HUES6 (cell line): Measurements from ENCODE around the gene CTNNA1.
"Not testable (repeated sequence)": the region's sequence is repeated elsewhere in the genome, so short reads cannot be mapped to it uniquely, and the experiment has no call there.

Experiments used
- H3K27ac ChIP-seq: 2 replicates; pipeline ENCODE4 v1.7.0; 2013; ENCODE audit warnings: low read depth, mild to moderate bottlenecking, low read length, inconsistent platforms
- H3K27me3 ChIP-seq: 2 replicates; pipeline ENCODE4 v1.6.1; 2013; ENCODE audit warnings: low read length; ENCODE audit not compliant: control insufficient read depth, insufficient read depth
- H3K36me3 ChIP-seq: 2 replicates; pipeline ENCODE4 v1.6.1; 2013; ENCODE audit warnings: low read length; ENCODE audit not compliant: control insufficient read depth, insufficient read depth
- H3K4me1 ChIP-seq: 2 replicates; pipeline ENCODE4 v1.6.1; 2013; ENCODE audit warnings: low read length; ENCODE audit not compliant: control insufficient read depth, insufficient read depth
- H3K4me3 ChIP-seq: 2 replicates; pipeline ENCODE4 v1.5.1; 2013; ENCODE audit warnings: low read depth, low read length
- H3K9ac ChIP-seq: one replicate; pipeline ENCODE4 v1.6.1; 2013; ENCODE audit warnings: mild to moderate bottlenecking, low read length
- H3K9me3 ChIP-seq: 2 replicates; pipeline ENCODE4 v1.6.1; 2013; ENCODE audit warnings: low read depth, low read length; ENCODE audit not compliant: control insufficient read depth, insufficient read depth

Gene CTNNA1

DNA sequence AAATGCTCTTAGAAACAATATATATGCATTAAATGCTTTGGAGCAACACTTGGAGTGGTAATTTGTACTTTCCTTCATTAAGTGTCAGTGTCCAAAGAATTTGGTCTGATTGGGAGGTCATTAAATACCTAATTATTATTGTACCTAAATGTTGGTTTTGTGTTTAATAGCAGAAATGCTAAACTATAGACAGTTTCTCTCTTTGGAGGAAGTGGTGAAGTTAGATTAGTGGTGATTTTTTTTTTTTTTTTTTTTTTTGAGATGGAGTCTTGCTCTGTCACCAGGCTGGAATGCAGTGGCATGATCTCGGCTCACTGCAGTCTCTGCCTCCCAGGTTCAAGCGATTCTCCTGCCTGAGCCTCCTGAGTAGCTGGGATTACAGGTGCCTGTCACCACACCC lies 168.1 kb downstream of the CTNNA1 start:
- not testable (repeated sequence) for H3K27ac ChIP-seq, H3K4me3 ChIP-seq, H3K27me3 ChIP-seq, H3K4me1 ChIP-seq, H3K9ac ChIP-seq, H3K9me3 ChIP-seq
- H3K36me3 ChIP-seq = peaks cover 61% of the 10 kb centered on the region

DNA sequence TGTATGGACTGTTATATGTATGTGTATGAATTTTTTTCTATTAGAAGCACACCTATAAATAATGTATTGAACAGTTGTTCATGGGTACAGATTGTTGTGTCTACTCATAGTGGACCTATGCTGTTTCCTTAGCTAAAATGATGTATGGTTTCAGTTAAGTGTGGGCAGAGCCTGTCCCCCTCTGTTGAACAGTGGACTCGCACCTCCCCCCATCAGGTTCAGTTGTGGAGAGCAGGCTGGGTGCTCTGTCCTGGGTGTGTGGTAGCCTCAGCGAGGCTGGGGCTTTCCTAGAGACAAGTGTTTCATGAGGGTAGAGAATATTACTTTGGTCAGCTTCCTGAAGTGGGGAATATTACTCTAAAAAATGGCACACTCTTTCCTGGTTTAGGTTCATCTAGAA lies 169.3 kb downstream of the CTNNA1 start:
- Histone ChIP-seq H3K4me1 (no peaks in the 10 kb centered on the region), H3K4me3 (no peak overlapping the region), H3K9ac (no peak overlapping the region), H3K9me3 (no peaks in the 10 kb centered on the region), H3K27ac (no peak overlapping the region), H3K36me3 (peaks cover 67% of the 10 kb centered on the region), H3K27me3 (no peaks in the 10 kb centered on the region)

DNA sequence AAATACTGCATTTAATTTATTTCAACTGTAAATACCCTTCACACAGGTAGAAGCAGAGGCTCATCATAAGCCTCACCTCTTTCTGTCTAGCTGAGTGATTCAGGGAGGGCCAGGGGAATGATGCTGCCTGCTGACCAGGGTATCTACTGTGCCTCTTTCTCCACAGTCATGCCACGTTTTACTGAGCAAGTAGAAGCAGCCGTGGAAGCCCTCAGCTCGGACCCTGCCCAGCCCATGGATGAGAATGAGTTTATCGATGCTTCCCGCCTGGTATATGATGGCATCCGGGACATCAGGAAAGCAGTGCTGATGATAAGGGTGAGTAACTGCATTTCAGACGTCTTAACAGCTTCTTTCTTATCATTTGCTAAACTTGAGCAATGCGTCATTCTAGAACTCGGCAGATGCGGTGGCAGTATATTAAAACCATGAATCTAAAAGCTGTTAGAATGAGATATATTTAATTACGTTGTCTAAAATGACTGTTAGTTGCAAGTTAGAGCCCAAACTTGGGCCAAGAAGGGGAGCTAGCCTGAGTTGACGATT lies 171.9 kb downstream of the CTNNA1 start:
- Histone ChIP-seq H3K36me3 (peaks cover 68% of the 10 kb centered on the region), H3K9ac (no peak overlapping the region), H3K9me3 (no peaks in the 10 kb centered on the region), H3K4me3 (no peak overlapping the region), H3K4me1 (no peaks in the 10 kb centered on the region), H3K27me3 (no peaks in the 10 kb centered on the region), H3K27ac (no peak overlapping the region)

DNA sequence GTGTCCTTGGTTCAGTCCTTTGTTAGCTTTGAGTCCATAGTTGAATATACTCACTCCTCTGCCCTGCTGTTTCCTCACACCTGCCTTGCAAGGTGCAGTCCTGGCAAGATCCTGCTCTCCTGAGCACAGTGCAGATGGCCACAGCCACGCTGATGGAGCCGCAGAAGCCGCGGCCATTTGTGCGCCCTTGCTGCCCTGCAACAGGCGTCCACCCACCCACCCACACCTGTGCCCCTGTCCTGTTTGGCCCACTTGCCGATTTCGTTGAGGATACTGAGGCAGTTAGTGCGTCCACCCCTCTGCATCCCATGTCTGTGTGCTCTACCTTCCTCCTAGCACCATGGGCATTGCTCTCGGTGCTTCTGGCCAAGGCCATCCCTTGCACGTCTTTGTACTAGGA lies 173.0 kb downstream of the CTNNA1 start:
- H3K27me3 ChIP-seq = no peaks in the 10 kb centered on the region
- H3K9me3 ChIP-seq = no peaks in the 10 kb centered on the region
- no peaks in the 10 kb centered on the region for H3K4me1 ChIP-seq
- no peak overlapping the region for H3K27ac ChIP-seq
- H3K9ac ChIP-seq = no peak overlapping the region
- H3K36me3 ChIP-seq = peaks cover 76% of the 10 kb centered on the region
- H3K4me3 ChIP-seq = no peak overlapping the region

DNA sequence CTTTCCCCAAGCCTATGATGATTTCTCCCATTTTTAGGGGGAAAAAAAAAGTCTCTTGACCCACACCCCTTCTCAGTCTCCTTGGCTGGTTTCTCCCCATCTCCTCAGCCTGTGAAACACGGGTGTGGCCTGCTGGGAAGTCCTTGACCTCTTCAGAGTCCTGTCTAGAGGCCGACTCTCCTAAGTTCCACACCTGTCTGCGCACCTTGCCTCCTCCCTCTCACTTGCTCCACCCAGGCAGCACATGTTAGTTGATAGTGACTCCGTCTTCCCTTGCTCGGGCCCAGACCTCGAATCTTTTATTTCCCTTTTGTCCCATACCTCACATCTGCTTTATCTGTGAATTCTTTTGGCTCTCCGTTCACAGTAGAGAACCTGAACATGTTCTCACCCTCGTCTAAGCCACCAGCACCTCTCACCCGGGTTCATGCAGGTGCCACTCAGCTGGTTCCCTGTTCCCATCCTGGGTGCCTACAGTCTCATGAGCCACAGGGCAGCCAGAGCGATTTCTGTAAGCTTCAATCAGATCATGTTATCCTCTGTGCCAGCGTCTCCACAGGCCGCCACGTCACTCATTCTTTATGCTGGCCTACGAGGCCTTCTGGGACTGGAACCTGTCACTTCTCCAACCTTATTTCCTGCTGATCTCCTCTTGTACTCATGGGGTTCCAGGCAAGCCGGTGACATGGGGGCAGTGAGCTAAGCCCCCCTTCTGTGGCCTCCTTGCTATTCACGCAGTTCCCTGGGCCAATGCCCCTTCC lies 173.6 kb downstream of the CTNNA1 start:
- Histone ChIP-seq H3K9me3 (no peaks in the 10 kb centered on the region), H3K4me3 (no peak overlapping the region), H3K36me3 (peaks cover 82% of the 10 kb centered on the region), H3K9ac (no peak overlapping the region), H3K27me3 (no peaks in the 10 kb centered on the region), H3K27ac (no peak overlapping the region), H3K4me1 (no peaks in the 10 kb centered on the region)

- Histone ChIP-seq H3K36me3 (peaks cover 89% of the 10 kb centered on the region), H3K4me1 (no peaks in the 10 kb centered on the region), H3K27me3 (no peaks in the 10 kb centered on the region), H3K4me3 (no peak overlapping the region), H3K9ac (no peak overlapping the region), H3K9me3 (no peaks in the 10 kb centered on the region), H3K27ac (no peak overlapping the region)
These were observed 174.3 kb downstream of the CTNNA1 start for GRCh38 chr5:138927544-138927943.

DNA sequence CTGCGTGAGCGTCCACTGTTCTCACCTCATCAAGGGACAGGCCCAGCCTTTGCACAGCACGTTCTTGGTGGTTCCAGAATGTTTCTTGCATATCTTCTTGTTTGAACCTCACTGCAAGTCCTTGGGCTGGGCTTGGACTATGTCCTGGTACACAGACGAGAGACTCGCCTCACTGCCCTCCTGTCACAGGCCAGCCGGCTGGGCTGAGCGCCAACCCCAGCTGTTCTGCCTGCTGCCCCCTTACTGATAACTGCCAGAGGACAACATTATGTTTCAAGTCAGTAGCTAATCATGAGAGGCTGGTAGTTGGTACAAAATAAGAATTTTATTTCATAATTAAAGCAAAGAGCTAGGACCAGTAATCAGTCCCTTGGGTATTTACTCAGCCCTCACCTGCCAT lies 174.8 kb downstream of the CTNNA1 start:
- H3K9me3 ChIP-seq = no peaks in the 10 kb centered on the region
- H3K27me3 ChIP-seq = no peaks in the 10 kb centered on the region
- H3K4me3 ChIP-seq = no peak overlapping the region
- H3K4me1 ChIP-seq = no peaks in the 10 kb centered on the region
- H3K9ac ChIP-seq = no peak overlapping the region
- no peak overlapping the region for H3K27ac ChIP-seq
- H3K36me3 ChIP-seq = peaks cover 93% of the 10 kb centered on the region

DNA sequence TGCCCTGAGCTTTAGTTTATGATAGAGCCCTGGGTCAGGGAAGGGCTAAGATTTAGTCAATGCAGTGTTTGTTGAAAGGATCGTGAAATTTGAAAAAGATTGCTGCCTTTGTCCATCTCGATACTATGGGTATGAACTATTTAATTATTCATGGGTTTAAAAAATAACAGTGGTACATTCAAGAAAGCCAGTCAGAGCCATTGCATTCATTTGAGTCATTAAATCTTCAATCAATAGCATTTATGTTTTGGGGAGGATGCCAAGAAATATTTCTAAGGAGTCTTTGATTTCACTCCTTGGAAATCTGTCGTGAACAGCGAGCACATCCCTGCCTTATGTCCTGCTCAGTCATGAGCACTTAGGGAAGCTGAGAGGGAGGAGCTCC lies 176.3 kb downstream of the CTNNA1 start:
- no peak overlapping the region for H3K27ac ChIP-seq
- H3K9me3 ChIP-seq = no peaks in the 10 kb centered on the region
- no peaks in the 10 kb centered on the region for H3K4me1 ChIP-seq
- peaks cover 98% of the 10 kb centered on the region for H3K36me3 ChIP-seq
- H3K27me3 ChIP-seq = no peaks in the 10 kb centered on the region
- no peak overlapping the region for H3K9ac ChIP-seq
- no peak overlapping the region for H3K4me3 ChIP-seq

DNA sequence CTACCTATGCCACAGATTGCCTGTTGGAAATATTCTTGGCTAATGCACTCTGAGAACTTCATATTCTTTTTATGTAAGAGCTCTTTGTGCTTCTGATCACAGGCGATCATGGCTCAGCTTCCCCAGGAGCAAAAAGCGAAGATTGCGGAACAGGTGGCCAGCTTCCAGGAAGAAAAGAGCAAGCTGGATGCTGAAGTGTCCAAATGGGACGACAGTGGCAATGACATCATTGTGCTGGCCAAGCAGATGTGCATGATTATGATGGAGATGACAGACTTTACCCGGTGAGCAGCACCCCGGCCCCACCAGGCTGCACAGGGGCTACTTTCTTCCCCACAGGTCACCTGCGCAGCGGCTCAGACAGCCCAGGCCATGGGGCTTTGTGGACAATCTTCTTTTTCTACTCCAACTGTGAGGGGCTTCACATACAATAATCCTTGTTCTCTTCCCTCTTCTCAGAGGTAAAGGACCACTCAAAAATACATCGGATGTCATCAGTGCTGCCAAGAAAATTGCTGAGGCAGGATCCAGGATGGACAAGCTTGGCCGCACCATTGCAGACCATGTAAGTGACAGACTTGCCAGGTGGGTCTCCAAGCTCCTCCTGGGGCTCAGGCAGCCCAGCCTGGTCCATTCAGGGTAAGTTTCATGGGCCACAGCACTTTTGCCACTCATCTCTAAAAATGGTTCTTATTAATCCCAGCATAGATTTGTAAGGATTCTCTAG lies 177.3 kb downstream of the CTNNA1 start:
- Histone ChIP-seq H3K4me3 (no peak overlapping the region), H3K27me3 (no peaks in the 10 kb centered on the region), H3K4me1 (0 out of 2 replicates have a peak, but pooled peaks cover 3% of the 10 kb centered on the region), H3K9ac (no peak overlapping the region), H3K36me3 (peaks cover 98% of the 10 kb centered on the region), H3K9me3 (no peaks in the 10 kb centered on the region), H3K27ac (no peak overlapping the region)

DNA sequence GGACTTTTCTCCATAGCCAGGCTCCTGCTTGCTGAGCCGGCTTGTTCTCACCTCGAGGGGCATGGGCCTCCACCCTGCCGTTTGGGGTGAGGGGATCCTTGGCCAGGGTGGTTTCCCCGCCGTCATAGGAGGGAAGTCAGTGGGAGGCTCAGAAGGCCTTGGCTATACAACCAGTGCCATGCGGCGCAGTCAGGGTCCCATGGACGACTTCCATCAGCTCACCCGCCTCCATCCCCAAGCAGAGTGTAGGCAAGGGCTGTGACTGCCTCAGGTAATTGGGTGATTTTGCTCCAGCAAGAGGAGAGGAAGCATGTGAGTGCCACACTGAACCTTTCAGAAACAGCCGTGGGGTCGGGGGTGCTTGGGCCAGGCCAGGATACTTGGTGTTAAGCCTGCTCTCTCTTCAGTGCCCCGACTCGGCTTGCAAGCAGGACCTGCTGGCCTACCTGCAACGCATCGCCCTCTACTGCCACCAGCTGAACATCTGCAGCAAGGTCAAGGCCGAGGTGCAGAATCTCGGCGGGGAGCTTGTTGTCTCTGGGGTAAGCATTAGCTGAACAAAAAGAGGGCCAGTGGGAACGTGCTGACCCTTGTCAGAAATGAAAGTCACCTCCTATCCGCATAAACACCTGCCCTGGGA lies 179.1 kb downstream of the CTNNA1 start:
- Histone ChIP-seq H3K9me3 (no peaks in the 10 kb centered on the region), H3K36me3 (peaks cover 90% of the 10 kb centered on the region), H3K9ac (no peak overlapping the region), H3K4me3 (no peak overlapping the region), H3K27me3 (no peaks in the 10 kb centered on the region), H3K27ac (no peak overlapping the region), H3K4me1 (peaks cover 13% of the 10 kb centered on the region; the same call in 1 of the 2 replicates)
